ENCODE data around the gene BSG.
"Not testable (repeated sequence)": the region's sequence is repeated elsewhere in the genome, so short reads cannot be mapped to it uniquely, and the experiment has no call there.

The BSG gene

DNA sequence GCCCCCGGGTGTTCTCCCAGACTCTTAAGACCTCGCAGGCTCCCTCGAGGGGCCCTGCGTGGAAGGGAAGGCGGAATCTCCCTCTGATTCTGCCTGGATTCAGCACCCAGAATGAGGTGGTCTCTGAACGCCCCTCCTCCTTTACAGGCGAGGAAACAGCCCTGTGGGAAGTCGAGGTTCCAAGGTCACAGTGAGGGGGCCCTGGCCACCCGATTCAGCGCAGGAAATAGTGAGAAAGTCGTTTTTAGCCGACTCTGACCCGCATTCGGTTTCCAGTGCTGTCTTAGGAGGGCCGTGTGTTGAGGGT lies 1.1 kb downstream of the BSG start:
- no peak for DNase-seq

- no peak for DNase-seq
These were observed 2.5 kb downstream of the BSG start for GRCh38 chr19:574658-575526.

DNA sequence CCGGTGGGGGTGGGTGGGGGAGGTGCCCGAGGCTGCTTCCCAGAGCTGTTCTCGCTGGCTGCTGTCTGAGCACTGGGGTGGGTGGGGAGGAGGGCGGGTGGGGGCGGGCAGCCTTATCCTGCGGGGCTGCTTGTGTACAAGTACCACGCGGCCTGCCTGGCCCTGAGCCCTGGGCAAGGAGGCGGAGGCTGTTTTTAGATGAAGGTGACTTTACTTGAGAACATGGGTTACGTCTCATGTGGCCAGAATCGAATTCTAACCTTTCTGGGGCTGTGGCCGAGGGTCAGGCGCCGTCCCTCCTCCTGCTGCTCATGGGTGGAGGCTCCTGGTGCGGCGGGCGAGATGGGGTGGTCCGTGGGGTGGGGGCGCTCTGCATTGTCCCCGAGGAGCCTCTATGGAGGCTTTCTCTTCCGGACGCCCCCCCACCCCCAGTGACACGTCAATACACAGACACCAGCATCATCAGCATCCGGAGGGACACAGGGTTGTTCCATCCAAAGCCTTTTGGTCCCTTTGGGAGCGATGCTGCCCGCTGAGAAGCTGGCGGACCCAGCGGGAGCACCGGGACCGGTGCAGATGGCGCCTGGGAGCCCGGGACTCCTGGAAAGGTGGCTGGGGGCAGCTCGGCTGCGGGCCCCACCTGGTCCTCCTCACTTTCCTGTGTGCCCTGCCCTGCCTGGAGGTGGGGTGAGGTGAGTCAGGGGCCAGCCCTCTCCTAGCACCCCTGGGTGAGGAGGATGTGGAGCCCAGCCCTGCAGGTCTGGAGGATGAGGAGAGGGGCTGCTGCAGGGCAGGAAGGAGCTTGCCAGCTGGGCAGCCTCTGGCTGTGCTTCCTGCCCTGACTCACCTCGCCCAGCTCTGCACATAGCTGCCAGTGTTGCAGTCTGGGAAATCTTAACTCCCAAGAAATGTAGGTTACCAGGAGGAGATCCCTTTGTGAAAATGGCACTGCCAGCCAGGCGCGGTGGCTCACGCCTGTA lies 3.4 kb downstream of the BSG start:
- no peak for DNase-seq

- DNase-seq = no peak
These were observed 4.5 kb downstream of the BSG start for GRCh38 chr19:576768-577438.

DNA sequence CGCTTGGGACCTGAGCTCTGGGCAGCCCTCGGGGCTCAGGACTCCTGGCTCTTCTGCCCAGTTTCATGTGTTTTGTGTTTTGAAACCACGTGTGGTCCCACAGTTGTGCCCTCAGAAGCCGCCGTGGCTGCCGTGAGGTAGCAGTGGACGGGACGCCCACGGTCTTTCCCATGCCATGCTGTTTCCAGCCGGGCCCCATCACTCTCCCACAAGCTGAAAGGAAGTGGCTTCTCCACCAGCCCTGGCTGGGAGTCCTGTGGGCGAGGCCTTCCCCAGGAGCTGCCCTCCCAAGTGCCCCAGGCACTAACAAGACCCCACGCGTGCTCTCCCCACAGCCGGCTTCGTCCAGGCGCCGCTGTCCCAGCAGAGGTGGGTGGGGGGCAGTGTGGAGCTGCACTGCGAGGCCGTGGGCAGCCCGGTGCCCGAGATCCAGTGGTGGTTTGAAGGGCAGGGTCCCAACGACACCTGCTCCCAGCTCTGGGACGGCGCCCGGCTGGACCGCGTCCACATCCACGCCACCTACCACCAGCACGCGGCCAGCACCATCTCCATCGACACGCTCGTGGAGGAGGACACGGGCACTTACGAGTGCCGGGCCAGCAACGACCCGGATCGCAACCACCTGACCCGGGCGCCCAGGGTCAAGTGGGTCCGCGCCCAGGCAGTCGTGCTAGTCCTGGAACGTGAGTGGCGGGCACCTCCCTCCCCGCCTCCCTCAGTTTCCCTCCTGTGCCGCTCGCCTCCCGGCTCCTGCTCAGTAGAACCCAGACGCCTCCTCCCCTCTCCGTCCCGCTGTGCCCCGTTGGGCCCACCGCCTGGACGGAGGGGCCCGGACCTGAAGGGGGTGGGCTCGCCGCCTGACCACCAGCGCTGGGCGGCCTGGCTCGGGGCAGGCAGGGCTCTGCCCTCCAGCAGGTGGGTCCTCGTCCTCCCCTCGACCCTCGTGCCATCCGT lies 5.3 kb downstream of the BSG start:
- DNase-seq = no peak

DNA sequence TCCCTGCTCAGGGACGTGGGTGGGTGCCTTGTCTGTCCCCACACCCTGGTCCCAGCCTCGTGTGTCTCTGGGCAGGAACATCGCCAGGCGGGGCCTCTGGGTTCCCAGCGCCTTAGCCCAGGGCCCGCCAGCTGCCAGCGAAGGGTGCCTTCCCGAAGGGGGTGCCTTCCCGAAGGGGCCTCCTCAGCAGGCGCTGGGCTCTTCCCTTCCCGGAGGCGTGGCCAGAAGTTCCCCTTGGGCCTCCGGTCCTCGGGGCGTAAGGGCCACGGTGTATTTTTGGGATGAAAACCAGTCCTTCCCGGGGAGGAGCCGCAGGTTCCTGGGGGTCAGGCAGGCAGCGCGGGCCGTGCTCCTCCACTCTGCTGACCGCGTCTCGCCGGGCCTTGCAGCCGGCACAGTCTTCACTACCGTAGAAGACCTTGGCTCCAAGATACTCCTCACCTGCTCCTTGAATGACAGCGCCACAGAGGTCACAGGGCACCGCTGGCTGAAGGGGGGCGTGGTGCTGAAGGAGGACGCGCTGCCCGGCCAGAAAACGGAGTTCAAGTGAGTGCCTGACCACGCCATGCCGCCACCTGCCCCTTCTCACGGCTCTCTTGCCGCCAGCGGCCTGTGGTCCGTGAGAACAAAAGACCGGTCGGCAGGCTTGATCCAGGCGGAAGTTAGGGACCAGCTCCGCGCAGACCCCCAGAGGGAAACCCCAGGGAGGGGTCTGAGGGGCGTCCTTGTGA lies 6.9 kb downstream of the BSG start:
- no peak for DNase-seq

- DNase-seq = no peak
These were observed 7.4 kb downstream of the BSG start for GRCh38 chr19:579842-580155.

GRCh38 chr19:580274-580835 lies 8.0 kb downstream of the BSG start:
- no peak for DNase-seq

DNA sequence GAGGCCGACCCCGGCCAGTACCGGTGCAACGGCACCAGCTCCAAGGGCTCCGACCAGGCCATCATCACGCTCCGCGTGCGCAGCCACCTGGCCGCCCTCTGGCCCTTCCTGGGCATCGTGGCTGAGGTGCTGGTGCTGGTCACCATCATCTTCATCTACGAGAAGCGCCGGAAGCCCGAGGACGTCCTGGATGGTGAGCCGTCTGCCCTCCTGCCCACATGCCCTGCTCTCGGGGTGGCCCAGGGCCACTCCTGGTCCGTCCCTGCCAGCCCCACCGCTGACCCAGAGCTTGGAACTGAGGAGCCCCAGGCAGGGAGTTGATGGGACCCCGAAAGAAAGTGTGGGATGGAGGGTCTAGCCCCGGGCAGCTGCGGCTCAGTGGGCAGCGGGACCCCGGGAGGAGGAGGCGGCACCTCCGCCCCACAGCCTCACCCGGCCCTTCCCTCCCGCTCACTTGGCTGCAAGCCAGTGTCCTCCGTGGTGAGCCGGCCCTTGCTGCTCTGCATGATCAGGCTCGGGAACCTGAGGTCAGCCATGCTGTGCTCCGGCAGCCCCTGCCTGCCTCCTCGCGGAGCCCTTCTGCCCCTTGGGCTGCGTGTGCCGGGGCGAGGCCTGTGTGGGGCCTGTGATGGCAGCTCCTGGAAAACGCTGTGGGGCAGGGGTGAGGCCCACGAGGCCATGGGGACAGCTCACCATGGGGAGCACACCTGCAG lies 9.2 kb downstream of the BSG start:
- no peak for DNase-seq

GRCh38 chr19:582497-583197 lies 10.3 kb downstream of the BSG start:
- no peak for DNase-seq

GRCh38 chr19:583198-583967 lies 11.0 kb downstream of the BSG start:
- DNase-seq = no peak

DNA sequence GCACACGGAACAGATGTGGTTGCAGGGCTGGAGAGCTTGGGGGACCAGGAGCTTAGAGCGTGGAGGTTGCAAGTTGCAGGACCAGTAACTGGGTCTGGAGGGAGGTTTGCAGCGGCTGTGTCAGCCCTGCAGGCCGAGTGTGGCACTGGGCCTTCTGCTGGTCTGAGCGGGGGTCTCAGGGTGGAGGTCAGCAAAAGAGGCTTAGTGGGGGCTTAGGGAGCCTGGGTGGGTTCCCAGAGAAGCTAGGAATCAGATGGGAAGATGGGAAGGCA lies 11.5 kb downstream of the BSG start:
- no peak for DNase-seq

- no peak for DNase-seq
These were observed 12.0 kb downstream of the BSG start for GRCh38 chr19:584240-585001.

DNA sequence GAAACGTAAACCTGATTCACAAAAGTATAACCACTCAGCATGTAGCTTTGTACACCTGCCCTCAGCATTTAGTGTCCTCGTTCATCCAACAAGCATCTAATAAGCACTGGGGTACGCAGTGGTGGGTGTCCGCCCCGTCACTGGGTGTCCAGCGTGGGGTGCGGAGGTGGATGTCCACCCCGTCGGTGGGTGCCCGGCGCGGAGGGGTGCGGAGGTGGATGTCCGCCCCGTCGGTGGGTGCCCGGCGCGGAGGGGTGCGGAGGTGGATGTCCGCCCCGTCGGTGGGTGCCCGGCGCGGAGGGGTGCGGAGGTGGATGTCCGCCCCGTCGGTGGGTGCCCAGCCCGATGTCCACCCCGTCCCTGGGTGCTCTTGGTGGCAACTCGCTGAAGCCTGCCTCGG lies 12.8 kb downstream of the BSG start:
- DNase-seq = not testable (repeated sequence)

DNA sequence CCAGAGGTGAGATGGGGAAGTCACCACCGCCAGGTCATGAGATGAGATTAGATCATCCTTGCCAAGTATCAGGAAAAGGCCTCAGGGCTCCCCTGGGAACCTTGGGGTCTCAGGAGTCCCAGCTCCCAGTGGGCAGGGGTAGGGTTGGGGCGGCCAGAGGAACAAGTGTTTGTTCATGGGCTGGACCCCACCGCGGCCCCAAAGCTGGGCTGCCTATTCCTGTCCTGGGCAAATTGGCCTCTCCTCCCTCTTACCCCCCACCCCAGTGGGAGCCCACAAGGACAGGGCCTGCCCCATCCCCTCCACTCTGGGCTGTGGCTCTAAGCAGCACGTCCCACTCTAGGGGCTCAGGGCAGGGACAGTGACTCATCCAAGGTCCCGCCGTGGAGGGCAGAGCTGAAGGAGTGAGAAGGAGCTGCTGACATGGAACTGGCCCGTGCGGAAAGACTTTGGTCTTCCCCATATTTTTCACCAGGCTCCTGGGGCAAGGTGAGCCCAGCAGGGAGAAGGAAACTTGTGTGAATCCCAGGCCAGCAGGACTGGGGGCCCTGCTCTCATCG lies 13.2 kb downstream of the BSG start:
- DNase-seq = no peak

- no peak for DNase-seq
These were observed 15.8 kb downstream of the BSG start for GRCh38 chr19:588093-588740.

GRCh38 chr19:588741-589692 lies 16.6 kb downstream of the BSG start:
- no peak for DNase-seq

All from cortex of kidney (tissue), 1 donor.